ENCODE measurements around the gene CPLANE2. TPM values are rescaled to one million over a fixed set of nuclear protein-coding genes. Genes with fewer than 3 reads are reported as not detected.

The CPLANE2 gene
- total RNA-seq, 1 donor: 13.0 TPM

- DNase-seq (ENCODE audit: low read depth): no peak
- no peak for TF ChIP-seq CTCF (IDR thresholded peaks at IDR 0.05; ENCODE audit: insufficient read depth, low read depth, low read length)
- no peak overlapping the region for H3K4me3 ChIP-seq (ENCODE audit: low read depth, low read length)
Observed at GRCh38 chr1:16208270-16208987, 28.6 kb downstream of the CPLANE2 start.

GRCh38 chr1:16207318-16208269, 29.4 kb downstream of the CPLANE2 start:
- TF ChIP-seq CTCF (IDR thresholded peaks at IDR 0.05; ENCODE audit: insufficient read depth, low read depth, low read length): no peak
- H3K4me3 ChIP-seq (ENCODE audit: low read depth, low read length): peak overlapping the region; percentile 66
- DNase-seq (ENCODE audit: low read depth): peak; percentile 30

GRCh38 chr1:16206547-16207317, 30.3 kb downstream of the CPLANE2 start:
- TF ChIP-seq CTCF (IDR thresholded peaks at IDR 0.05; ENCODE audit: insufficient read depth, low read depth, low read length): no peak
- peak overlapping the region; percentile 66 for H3K4me3 ChIP-seq (ENCODE audit: low read depth, low read length)
- peak; percentile 99 for DNase-seq (ENCODE audit: low read depth)

GRCh38 chr1:16205891-16206546, 31.0 kb downstream of the CPLANE2 start:
- peak overlapping the region; percentile 63 for H3K4me3 ChIP-seq (ENCODE audit: low read depth, low read length)
- TF ChIP-seq CTCF (IDR thresholded peaks at IDR 0.05; ENCODE audit: insufficient read depth, low read depth, low read length): no peak
- no peak for DNase-seq (ENCODE audit: low read depth)

- no peak overlapping the region for H3K4me3 ChIP-seq (ENCODE audit: low read depth, low read length)
- TF ChIP-seq CTCF (IDR thresholded peaks at IDR 0.05; ENCODE audit: insufficient read depth, low read depth, low read length): no peak
- no peak for DNase-seq (ENCODE audit: low read depth)
Observed at GRCh38 chr1:16205334-16205671, 31.7 kb downstream of the CPLANE2 start.
